ENCODE data around the gene PKD1L1. TPM values are rescaled to one million over a fixed set of nuclear protein-coding genes. Genes with fewer than 3 reads are reported as not detected.
A peak's percentile ranks its signal among the peaks of the same experiment; 100 is the strongest.

Gene PKD1L1
- total RNA-seq, 1 experiment from 2014 or later = 0.17 TPM

- H3K18ac ChIP-seq (ENCODE audit: insufficient read length, low read depth, low read length) = no peak overlapping the region
- no peak overlapping the region for H3K56ac ChIP-seq (ENCODE audit: insufficient read length, low read depth, low read length)
- Mint-ChIP-seq H3K27me3 (ENCODE audit: low read depth) (no peaks in the 10 kb centered on the region; the same call in 1 of the 2 replicates), H3K9me3 (no peaks in the 10 kb centered on the region), H3K27ac (peak overlapping the region in 1 of 3 experiments; percentile 11; a peak in 1 of 7 replicates), H3K4me1 (peaks cover 23 to 36% of the 10 kb centered on the region in 2 experiments), H3K4me3 (no peak overlapping the region), H3K36me3 (ENCODE audit: insufficient read depth in 1 of 3, low read depth in 3 of 3) (no peaks in the 10 kb centered on the region)
- TF ChIP-seq, protein P1, sequence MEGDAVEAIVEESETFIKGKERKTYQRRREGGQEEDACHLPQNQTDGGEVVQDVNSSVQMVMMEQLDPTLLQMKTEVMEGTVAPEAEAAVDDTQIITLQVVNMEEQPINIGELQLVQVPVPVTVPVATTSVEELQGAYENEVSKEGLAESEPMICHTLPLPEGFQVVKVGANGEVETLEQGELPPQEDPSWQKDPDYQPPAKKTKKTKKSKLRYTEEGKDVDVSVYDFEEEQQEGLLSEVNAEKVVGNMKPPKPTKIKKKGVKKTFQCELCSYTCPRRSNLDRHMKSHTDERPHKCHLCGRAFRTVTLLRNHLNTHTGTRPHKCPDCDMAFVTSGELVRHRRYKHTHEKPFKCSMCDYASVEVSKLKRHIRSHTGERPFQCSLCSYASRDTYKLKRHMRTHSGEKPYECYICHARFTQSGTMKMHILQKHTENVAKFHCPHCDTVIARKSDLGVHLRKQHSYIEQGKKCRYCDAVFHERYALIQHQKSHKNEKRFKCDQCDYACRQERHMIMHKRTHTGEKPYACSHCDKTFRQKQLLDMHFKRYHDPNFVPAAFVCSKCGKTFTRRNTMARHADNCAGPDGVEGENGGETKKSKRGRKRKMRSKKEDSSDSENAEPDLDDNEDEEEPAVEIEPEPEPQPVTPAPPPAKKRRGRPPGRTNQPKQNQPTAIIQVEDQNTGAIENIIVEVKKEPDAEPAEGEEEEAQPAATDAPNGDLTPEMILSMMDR (conservative IDR thresholded peaks at IDR 0.05) = peak; percentile 89
- no peak overlapping the region for H3T11ph ChIP-seq (ENCODE audit: low read length)
- no peak overlapping the region for H4K91ac ChIP-seq (ENCODE audit: insufficient read length, low read depth, low read length)
- H3K4me1 ChIP-seq (ENCODE audit: insufficient read depth, low read length) = peaks cover 8% of the 10 kb centered on the region; the same call in 1 of the 2 replicates
- H3K79me1 ChIP-seq (ENCODE audit: insufficient read depth, low read depth, low read length, poor library complexity, severe bottlenecking) = no peaks in the 10 kb centered on the region
- H2BK120ac ChIP-seq (ENCODE audit: low read depth, low read length, poor library complexity, severe bottlenecking) = no peak overlapping the region
- H3K23ac ChIP-seq (ENCODE audit: insufficient read length, low read depth, low read length) = no peak overlapping the region
- H2AFZ ChIP-seq (ENCODE audit: low read length) = no peak overlapping the region
- no peaks in the 10 kb centered on the region for H4K20me1 ChIP-seq (ENCODE audit: control insufficient read depth, insufficient read depth, insufficient read length)
- no peak overlapping the region for H2BK20ac ChIP-seq (ENCODE audit: low read depth, low read length, poor library complexity, severe bottlenecking)
- H3K4ac ChIP-seq (ENCODE audit: low read depth, low read length) = no peak overlapping the region
- H3K79me2 ChIP-seq (ENCODE audit: insufficient read depth, low read length) = no peaks in the 10 kb centered on the region
- H3K14ac ChIP-seq (ENCODE audit: insufficient read depth, low read length) = no peak overlapping the region
- H4K8ac ChIP-seq (replicated peaks; ENCODE audit: insufficient read length, low read depth, low read length) = no peak overlapping the region
- H2BK15ac ChIP-seq (ENCODE audit: low read depth, low read length) = no peak overlapping the region
- H4K5ac ChIP-seq (ENCODE audit: insufficient read length, low read depth, low read length) = no peak overlapping the region
- H2BK12ac ChIP-seq (ENCODE audit: insufficient read length, low read depth, low read length) = no peak overlapping the region
- H2BK5ac ChIP-seq (ENCODE audit: insufficient read length, low read length) = no peak overlapping the region
- no peaks in the 10 kb centered on the region for H3K27me3 ChIP-seq (ENCODE audit: insufficient read depth, low read length)
- no peaks in the 10 kb centered on the region for H3K9me3 ChIP-seq (ENCODE audit: control insufficient read depth, low read depth, low read length)
- WGBS (ENCODE audit: extremely low coverage, insufficient read length, low lambda C conversion rate) = no CpG with 5 or more reads among the region's 8 CpGs
- no peak overlapping the region for H3K4me2 ChIP-seq (ENCODE audit: insufficient read depth, insufficient read length, low read length)
- H3K9ac ChIP-seq (ENCODE audit: extremely low read depth, insufficient read length, low read length) = no peak overlapping the region
- no peak overlapping the region for H2AK5ac ChIP-seq (ENCODE audit: insufficient read length, low read length)
- H3K27ac ChIP-seq (ENCODE audit: insufficient read length, low read depth, low read length) = no peak overlapping the region
- H3K23me2 ChIP-seq (ENCODE audit: insufficient read length, low read depth, low read length, poor library complexity, severe bottlenecking) = no peaks in the 10 kb centered on the region
- DNase-seq = no peak
Measured at GRCh38 chr7:47945261-47946015, 2.8 kb downstream of the PKD1L1 start.
